ENCODE data around the gene CCDC171. TPM values are rescaled to one million over a fixed set of nuclear protein-coding genes. Genes with fewer than 3 reads are reported as not detected.

The CCDC171 gene
- total RNA-seq, 4 donors from 2014 or later: 1.1 to 5.1 (median 3.6) TPM

DNA sequence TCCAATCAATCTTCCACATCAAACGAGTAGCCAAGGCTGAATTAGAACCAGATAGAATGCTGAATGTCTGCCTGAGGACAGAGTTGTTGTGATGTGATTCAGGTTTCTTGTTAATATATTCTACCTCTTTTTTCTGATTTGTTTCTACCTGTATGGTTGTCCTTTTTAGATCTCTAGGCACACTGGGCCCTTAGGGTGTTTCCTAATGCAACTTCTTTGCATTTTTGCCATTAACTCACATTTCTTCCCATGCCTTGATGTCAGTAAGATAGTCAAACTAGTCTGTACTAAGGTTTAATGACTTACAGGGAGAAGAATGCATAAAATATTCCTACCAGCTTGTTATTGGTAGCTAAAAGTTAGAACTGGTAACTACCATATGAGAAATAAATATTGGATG, 413.6 kb downstream of the CCDC171 start:
- intact Hi-C loops (cut with DNase I; ENCODE audit: low total_unique reads): no loop called here
- H3K9me3 ChIP-seq: no peaks in the 10 kb centered on the region
- in situ Hi-C loops (cut with MboI; ENCODE audit: low pct_ligation_motif_present in 1 of 4, low pct_unique_long_range_greater_than_20kb in 1 of 4, low sequenced_read_pairs in 3 of 4): loop anchor here in 1 of 4 donors (25.0 kb wide), 1 partner anchor 96 kb away; no protein-coding TSS in a partner anchor

GRCh38 chr9:15967068-15967467, 414.2 kb downstream of the CCDC171 start:
- intact Hi-C loops (cut with DNase I; ENCODE audit: low total_unique reads) (no loop called here), in situ Hi-C loops (cut with MboI; ENCODE audit: low pct_ligation_motif_present in 1 of 4, low pct_unique_long_range_greater_than_20kb in 1 of 4, low sequenced_read_pairs in 3 of 4) (loop anchor here in 1 of 4 donors (25.0 kb wide), 1 partner anchor 95 kb away; no protein-coding TSS in a partner anchor)
- Histone ChIP-seq H3K36me3 (no peaks in the 10 kb centered on the region), H3K27ac (no peak overlapping the region), H3K4me3 (no peak overlapping the region), H3K9me3 (no peaks in the 10 kb centered on the region), H3K4me1 (no peaks in the 10 kb centered on the region), H3K27me3 (no peaks in the 10 kb centered on the region)
- no peak for DNase-seq
- TF ChIP-seq POLR2AphosphoS5 (IDR thresholded peaks at IDR 0.05): no peak
- no peak for TF ChIP-seq EP300 (IDR thresholded peaks at IDR 0.05; ENCODE audit: low read depth)
- TF ChIP-seq POLR2A (IDR thresholded peaks at IDR 0.05): no peak
- TF ChIP-seq, protein P1, sequence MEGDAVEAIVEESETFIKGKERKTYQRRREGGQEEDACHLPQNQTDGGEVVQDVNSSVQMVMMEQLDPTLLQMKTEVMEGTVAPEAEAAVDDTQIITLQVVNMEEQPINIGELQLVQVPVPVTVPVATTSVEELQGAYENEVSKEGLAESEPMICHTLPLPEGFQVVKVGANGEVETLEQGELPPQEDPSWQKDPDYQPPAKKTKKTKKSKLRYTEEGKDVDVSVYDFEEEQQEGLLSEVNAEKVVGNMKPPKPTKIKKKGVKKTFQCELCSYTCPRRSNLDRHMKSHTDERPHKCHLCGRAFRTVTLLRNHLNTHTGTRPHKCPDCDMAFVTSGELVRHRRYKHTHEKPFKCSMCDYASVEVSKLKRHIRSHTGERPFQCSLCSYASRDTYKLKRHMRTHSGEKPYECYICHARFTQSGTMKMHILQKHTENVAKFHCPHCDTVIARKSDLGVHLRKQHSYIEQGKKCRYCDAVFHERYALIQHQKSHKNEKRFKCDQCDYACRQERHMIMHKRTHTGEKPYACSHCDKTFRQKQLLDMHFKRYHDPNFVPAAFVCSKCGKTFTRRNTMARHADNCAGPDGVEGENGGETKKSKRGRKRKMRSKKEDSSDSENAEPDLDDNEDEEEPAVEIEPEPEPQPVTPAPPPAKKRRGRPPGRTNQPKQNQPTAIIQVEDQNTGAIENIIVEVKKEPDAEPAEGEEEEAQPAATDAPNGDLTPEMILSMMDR (IDR thresholded peaks at IDR 0.05): no peak
- 75 to 82% methylated on average over 3 of the region's 3 CpGs for WGBS, 2 donors (ENCODE audit: low coverage in 1 of 2)

More for the DNA sequence above, 413.6 kb downstream of the CCDC171 start:
- DNase-seq: no peak
- no peak overlapping the region for H3K27ac ChIP-seq
- H3K36me3 ChIP-seq: no peaks in the 10 kb centered on the region
- no peaks in the 10 kb centered on the region for H3K27me3 ChIP-seq
- WGBS, 2 donors (ENCODE audit: low coverage in 1 of 2): 90 to 100% methylated on average over 1 of the region's 1 CpG
- TF ChIP-seq EP300 (IDR thresholded peaks at IDR 0.05; ENCODE audit: low read depth) (no peak), POLR2AphosphoS5 (IDR thresholded peaks at IDR 0.05) (no peak), POLR2A (IDR thresholded peaks at IDR 0.05) (no peak)
- TF ChIP-seq, protein P1 (IDR thresholded peaks at IDR 0.05): no peak
- H3K4me1 ChIP-seq: no peaks in the 10 kb centered on the region
- no peak overlapping the region for H3K4me3 ChIP-seq

DNA sequence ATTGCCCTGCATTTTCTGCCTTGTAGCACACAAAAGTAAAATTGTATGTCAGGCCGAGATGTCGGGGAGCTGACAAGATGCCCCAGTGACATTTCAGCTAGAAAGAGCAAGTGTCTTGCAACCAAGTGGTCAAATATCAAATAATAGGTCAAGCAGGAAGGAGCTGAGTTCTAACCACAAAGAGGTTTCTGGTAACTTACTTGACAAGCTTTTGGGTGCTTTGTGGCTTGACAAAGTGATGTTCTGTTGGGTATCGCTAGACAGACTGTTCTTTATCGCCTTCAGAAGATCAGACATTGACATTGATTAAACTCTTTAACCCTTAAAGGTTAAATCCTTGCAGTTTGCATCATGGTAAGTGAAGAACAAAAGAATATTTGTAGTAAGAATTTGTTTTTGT, 419.9 kb downstream of the CCDC171 start:
- WGBS, 2 donors (ENCODE audit: low coverage in 1 of 2): 88 to 94% methylated on average over 3 to 4 of the region's 4 CpGs

DNA sequence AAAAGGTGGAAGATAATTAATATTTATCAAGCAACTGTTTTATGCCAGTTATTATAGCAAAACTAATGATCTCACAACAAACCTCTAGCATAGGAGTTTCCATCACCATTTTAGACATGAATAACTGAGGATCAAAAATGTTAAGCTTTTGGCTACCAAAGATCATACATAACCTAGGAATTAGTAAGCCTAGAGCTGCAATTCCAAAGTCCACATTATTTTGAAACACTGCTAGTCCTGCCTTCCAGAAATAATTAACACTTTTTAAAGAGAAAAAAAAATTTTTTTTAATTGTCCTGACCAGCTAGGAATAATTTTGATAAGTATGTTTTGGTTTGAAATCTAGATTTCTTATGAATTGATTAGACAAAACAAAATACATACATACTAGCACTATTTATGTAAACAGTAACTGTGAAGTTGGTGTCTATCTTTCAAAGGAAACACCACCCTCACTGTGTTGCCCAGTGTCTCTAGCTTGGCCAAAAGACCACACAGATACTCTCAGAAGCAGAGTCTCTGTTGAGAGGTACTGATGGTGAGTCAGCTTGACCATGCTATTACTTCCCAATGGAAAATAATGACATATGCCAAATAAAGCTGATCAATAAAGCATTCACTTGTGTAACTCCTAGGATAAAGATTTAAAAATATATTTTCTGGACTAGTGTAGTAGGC, 422.4 kb downstream of the CCDC171 start:
- Histone ChIP-seq H3K4me1 (no peaks in the 10 kb centered on the region), H3K36me3 (no peaks in the 10 kb centered on the region), H3K9me3 (no peaks in the 10 kb centered on the region), H3K27ac (no peak overlapping the region), H3K4me3 (no peak overlapping the region), H3K27me3 (no peaks in the 10 kb centered on the region)
- intact Hi-C loops (cut with DNase I; ENCODE audit: low total_unique reads): no loop called here
- no peak for DNase-seq
- TF ChIP-seq, protein P1 (IDR thresholded peaks at IDR 0.05): no peak
- no peak for TF ChIP-seq POLR2A (IDR thresholded peaks at IDR 0.05)
- no peak for TF ChIP-seq POLR2AphosphoS5 (IDR thresholded peaks at IDR 0.05)
- TF ChIP-seq EP300 (IDR thresholded peaks at IDR 0.05; ENCODE audit: low read depth): no peak
- in situ Hi-C loops (cut with MboI; ENCODE audit: low pct_ligation_motif_present in 1 of 4, low pct_unique_long_range_greater_than_20kb in 1 of 4, low sequenced_read_pairs in 3 of 4): no loop called here

More for the DNA sequence above, 419.9 kb downstream of the CCDC171 start:
- intact Hi-C loops (cut with DNase I; ENCODE audit: low total_unique reads) (no loop called here), in situ Hi-C loops (cut with MboI; ENCODE audit: low pct_ligation_motif_present in 1 of 4, low pct_unique_long_range_greater_than_20kb in 1 of 4, low sequenced_read_pairs in 3 of 4) (loop anchor here in 1 of 4 donors (25.0 kb wide), 1 partner anchor 90 kb away; no protein-coding TSS in a partner anchor)
- Histone ChIP-seq H3K27ac (no peak overlapping the region), H3K9me3 (no peaks in the 10 kb centered on the region), H3K27me3 (no peaks in the 10 kb centered on the region), H3K4me1 (no peaks in the 10 kb centered on the region), H3K36me3 (no peaks in the 10 kb centered on the region), H3K4me3 (no peak overlapping the region)
- no peak for TF ChIP-seq EP300 (IDR thresholded peaks at IDR 0.05; ENCODE audit: low read depth)
- no peak for TF ChIP-seq POLR2A (IDR thresholded peaks at IDR 0.05)
- no peak for TF ChIP-seq POLR2AphosphoS5 (IDR thresholded peaks at IDR 0.05)
- TF ChIP-seq, protein P1 (IDR thresholded peaks at IDR 0.05): no peak
- DNase-seq: no peak
